ENCODE results near the gene LCE7A.

DNA sequence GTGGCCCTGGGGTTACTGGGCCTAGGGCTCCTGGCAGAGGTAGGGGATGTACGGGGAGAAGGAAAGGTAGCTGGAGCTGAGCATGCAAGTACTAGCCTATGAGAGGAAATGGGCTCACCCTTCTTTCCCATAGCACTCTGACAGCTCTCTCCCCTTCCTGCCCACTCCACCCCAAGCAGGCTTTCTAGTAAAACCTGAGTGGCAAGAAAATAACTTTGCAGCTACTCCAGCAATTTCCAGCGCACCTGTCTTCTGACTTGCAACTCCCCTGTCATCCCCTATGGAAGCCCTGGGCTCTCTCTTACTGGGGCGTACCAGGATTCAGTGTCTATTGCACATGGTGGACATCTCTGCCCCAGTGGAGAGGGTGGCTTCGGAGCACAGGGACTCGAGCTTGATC, 41.8 kb downstream of the LCE7A start:
- no peak for TF ChIP-seq CTCF (IDR thresholded peaks at IDR 0.05)
- TF ChIP-seq POLR2A (IDR thresholded peaks at IDR 0.05), result no peak

All from esophagus squamous epithelium (tissue), 4 donors.